Colonic mucosa (tissue), 4 donors: Measurements from ENCODE around the gene CMIP. TPM values are rescaled to one million over a fixed set of nuclear protein-coding genes. Genes with fewer than 3 reads are reported as not detected.

Experiments used
- DNase-seq: peaks from one replicate; pipeline ENCODE4 v3.0.0-alpha.2; 2020
- H3K27ac ChIP-seq: fragments of 200-600 bp; one replicate; pipeline ENCODE4 v1.8.0; 2021
- H3K27me3 ChIP-seq: fragments of 200-600 bp; one replicate; pipeline ENCODE4 v1.8.0; 2021
- H3K36me3 ChIP-seq: fragments of 200-600 bp; one replicate; pipeline ENCODE4 v1.8.0; 2021
- H3K4me1 ChIP-seq: fragments of 200-600 bp; one replicate; pipeline ENCODE4 v1.8.0; 2021; ENCODE audit warnings: mild to moderate bottlenecking
- H3K4me3 ChIP-seq: fragments of 200-600 bp; one replicate; pipeline ENCODE4 v1.8.0; 2021
- H3K9ac ChIP-seq, 2 donors: one replicate each; pipeline ENCODE4 v1.7.0; 2013; ENCODE audit warnings: control low read depth in 2 of 2, low read depth in 2 of 2, low read length in 2 of 2
- H3K9me3 ChIP-seq: fragments of 200-600 bp; one replicate; pipeline ENCODE4 v1.8.0; 2021
- intact Hi-C: fragments of 100-400 bp; cut with DNase I; formaldehyde crosslinking; loops from one replicate; pipeline ENCODE4 v1.14.1; 2022
- total RNA-seq, 2 donors: library from RNA; stranded (reverse); fragmentation: NEBNext Ultra II Directional in 1 of 2; extraction: Animal tissue kit (Norgen Biotek cat#: 25700) in 1 of 2; gene quantifications; one replicate each; pipeline ENCODE4 v1.2.1, GENCODE V29; 2021
- TF ChIP-seq, protein P1 (sequence below): fragments of 200-600 bp; IDR thresholded peaks from one replicate; pipeline ENCODE4 v1.8.0; 2022; ENCODE audit warnings: antibody characterized with exemption, mild to moderate bottlenecking
- donor health status: healthy.
- donor health status: DM: no; HTN: no; CAD: no.
- donor health status: DM: no; HTN: no; CAD: no.

The CMIP gene
- total RNA-seq, 2 donors from 2014 or later = 83.4 to 107 TPM

DNA sequence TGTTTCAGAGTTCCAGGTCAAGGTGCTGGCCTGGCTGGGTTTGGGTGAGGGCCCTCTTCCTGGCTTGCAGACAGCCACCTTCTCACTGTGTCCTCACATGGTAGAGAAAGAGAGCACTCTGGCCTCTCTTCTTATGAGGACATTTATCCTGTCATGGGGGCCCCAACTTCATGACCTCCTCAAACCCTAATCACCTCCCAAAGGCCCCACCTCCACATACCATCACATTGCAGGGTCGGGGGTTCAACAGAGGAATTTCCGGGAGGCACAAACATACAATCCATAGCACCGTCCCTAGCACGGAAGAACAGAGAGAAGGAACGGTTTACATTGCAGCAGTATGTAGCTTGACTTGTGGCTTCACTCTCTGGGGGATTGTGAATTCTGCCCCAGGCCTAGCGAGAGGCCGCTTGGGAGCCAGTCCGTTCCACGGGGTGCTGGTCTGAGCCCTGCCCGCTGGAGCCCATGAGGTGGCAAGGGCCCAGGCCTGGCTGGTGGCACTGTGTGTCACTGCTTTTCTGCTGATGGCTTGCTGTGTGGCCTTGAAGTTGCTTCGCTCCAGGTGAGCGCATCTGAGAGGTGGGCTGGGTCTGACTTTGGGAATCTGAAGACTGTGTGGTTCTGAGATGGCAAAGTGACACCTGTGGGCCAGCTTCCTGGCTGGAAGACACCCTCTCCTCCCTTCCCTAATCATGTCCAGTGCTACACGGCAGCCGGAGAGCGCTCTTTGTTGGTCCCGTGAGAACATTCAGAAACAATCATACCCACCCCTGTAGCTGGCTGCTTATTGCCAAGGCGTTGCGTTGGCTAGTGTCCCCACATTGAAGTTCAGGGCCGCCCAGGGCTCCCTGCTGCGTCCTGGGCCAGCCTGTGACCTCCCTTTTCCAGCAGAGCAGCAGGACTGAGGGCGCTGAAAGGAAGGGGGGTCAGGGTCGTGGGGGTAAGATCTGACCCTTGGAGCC is 98.3 kb downstream of the CMIP start:
- H3K4me1 ChIP-seq = peaks cover 12% of the 10 kb centered on the region

DNA sequence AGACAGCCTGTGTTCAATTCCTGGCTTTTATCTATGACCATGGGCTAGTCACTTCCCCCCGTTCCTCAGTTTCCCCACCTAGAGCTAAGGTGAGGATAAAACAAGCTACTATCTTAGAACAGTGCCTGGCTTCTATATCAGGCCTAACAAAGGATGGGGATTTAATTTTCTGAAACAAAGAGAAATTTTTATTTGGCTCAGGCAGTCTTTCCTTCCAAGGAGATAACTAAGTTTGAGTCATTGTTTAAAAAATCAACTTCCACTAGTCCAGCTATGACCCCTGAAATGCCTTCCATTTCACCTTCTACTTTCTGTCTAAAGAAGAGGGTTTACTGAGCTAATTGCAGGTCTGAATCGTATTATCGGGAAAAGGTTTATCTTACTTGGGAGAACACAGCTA is 99.0 kb downstream of the CMIP start:
- Histone ChIP-seq H3K9ac (no peak overlapping the region), H3K4me1 (peaks cover 12% of the 10 kb centered on the region)

More for the DNA sequence above, 98.3 kb downstream of the CMIP start:
- H3K27me3 ChIP-seq = no peaks in the 10 kb centered on the region
- no peak overlapping the region for H3K9ac ChIP-seq
- H3K27ac ChIP-seq = no peak overlapping the region
- intact Hi-C loops = no loop called here
- no peak for DNase-seq
- no peaks in the 10 kb centered on the region for H3K9me3 ChIP-seq
- H3K4me3 ChIP-seq = no peak overlapping the region
- TF ChIP-seq, protein P1, sequence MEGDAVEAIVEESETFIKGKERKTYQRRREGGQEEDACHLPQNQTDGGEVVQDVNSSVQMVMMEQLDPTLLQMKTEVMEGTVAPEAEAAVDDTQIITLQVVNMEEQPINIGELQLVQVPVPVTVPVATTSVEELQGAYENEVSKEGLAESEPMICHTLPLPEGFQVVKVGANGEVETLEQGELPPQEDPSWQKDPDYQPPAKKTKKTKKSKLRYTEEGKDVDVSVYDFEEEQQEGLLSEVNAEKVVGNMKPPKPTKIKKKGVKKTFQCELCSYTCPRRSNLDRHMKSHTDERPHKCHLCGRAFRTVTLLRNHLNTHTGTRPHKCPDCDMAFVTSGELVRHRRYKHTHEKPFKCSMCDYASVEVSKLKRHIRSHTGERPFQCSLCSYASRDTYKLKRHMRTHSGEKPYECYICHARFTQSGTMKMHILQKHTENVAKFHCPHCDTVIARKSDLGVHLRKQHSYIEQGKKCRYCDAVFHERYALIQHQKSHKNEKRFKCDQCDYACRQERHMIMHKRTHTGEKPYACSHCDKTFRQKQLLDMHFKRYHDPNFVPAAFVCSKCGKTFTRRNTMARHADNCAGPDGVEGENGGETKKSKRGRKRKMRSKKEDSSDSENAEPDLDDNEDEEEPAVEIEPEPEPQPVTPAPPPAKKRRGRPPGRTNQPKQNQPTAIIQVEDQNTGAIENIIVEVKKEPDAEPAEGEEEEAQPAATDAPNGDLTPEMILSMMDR = no peak
- H3K36me3 ChIP-seq = no peaks in the 10 kb centered on the region

DNA sequence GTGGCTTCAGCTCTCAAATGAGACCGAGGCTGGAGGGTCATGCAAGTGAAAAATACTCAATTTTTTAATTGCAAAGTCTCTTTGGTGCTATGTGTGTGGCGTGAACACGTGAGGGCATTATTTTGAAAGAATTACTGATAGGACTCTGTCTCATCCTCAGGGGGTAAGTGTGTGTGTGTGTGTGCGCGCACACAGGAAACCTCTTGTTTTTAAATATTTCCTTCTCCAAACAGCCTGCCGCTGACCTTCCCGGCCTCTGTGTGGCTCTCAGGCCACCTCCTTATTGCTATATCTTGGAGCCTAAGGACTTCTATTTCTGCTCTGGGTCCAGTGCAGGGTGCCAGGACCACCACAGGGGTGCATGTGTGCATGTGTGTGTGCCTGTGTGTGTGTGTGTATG is 99.7 kb downstream of the CMIP start:
- Histone ChIP-seq H3K9ac (no peak overlapping the region), H3K27ac (no peak overlapping the region), H3K36me3 (no peaks in the 10 kb centered on the region), H3K9me3 (no peaks in the 10 kb centered on the region), H3K4me1 (peaks cover 12% of the 10 kb centered on the region), H3K27me3 (no peaks in the 10 kb centered on the region), H3K4me3 (no peak overlapping the region)
- intact Hi-C loops = no loop called here
- no peak for DNase-seq
- TF ChIP-seq, protein P1 = no peak

More for the DNA sequence above, 99.0 kb downstream of the CMIP start:
- Histone ChIP-seq H3K4me3 (no peak overlapping the region), H3K27me3 (no peaks in the 10 kb centered on the region), H3K27ac (no peak overlapping the region), H3K36me3 (no peaks in the 10 kb centered on the region), H3K9me3 (no peaks in the 10 kb centered on the region)
- TF ChIP-seq, protein P1 = no peak
- intact Hi-C loops = no loop called here
- no peak for DNase-seq

DNA sequence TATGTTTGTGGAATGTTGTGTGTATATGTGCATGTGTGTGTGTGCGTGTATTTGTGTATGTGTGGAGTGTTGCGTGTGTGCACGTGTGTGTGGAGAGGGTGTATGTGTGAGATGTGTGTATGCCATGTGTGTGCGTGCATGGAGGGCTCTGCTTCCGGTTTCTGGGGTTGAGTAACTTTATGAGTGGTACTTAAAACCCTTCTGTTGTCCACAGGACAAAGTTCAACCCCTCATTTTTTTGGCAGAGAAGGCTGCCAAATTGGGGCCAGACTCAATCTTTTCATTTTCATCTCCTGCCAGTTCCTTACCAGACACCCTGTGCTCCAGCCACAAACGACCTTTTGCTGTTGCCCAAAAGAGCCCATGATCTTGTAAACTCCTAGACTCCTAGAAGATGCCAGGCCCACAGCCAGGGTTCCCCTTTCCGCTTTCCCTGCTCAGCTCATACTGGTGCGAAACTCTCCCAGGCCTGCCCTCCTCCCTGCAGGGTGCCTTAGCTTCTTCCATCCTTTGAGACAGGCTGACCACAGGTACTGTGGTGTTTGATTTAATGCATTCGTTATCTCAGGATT is 100.2 kb downstream of the CMIP start:
- TF ChIP-seq, protein P1 = no peak
- intact Hi-C loops = no loop called here
- Histone ChIP-seq H3K9me3 (no peaks in the 10 kb centered on the region), H3K4me3 (no peak overlapping the region), H3K36me3 (no peaks in the 10 kb centered on the region), H3K9ac (no peak overlapping the region), H3K27ac (no peak overlapping the region), H3K27me3 (no peaks in the 10 kb centered on the region), H3K4me1 (peaks cover 12% of the 10 kb centered on the region)
- DNase-seq = no peak

DNA sequence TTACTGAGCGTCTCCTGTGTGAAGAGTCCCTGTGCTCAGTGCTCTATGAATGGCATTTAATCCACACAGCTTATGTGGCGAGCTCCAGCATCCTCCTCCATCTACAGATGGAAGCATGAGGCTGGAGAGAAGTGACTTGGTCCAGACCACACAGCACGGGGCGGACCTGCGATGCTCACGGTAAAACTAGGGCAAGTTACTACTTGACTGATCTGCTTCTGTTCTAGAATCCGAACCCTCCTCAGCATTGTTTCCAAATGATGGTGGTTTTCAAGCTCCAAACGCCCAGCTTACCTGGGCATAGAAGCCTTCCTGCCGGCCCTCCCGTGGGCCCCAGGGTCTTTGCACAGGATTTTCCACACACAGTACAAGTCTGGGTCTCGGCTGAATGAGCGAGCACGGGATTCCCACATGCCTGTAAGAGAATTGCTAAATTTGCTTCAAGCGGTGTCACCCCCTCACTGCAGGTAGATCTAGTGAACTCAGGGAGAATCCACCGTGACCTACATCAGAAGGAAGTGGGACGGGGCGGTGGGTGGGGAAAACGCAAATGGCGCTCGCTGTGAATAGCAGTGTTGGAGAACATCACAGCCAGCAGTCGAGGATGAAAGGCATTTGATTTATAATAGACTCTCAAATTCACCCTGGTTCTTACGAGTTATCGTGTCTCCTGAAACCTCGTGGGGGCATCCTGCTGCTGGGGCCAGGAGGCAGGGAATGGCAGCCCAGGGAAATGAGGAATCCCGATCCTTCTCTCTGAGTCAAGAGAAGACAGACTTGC is 101.1 kb downstream of the CMIP start:
- H3K36me3 ChIP-seq = no peaks in the 10 kb centered on the region
- no peaks in the 10 kb centered on the region for H3K27me3 ChIP-seq
- H3K9ac ChIP-seq = no peak overlapping the region
- TF ChIP-seq, protein P1 = no peak
- DNase-seq = no peak
- peaks cover 12% of the 10 kb centered on the region for H3K4me1 ChIP-seq
- no peaks in the 10 kb centered on the region for H3K9me3 ChIP-seq
- intact Hi-C loops = no loop called here
- H3K4me3 ChIP-seq = no peak overlapping the region
- no peak overlapping the region for H3K27ac ChIP-seq
